ENCODE results near the gene VPS4B. TPM values are rescaled to one million over a fixed set of nuclear protein-coding genes. Genes with fewer than 3 reads are reported as not detected.

VPS4B gene
- total and polyA plus RNA-seq, 2 experiments from 2014 or later = 30.2 to 49.4 TPM

GRCh38 chr18:63460414-63460813 lies 38.1 kb upstream of the VPS4B start:
- H3K9me2 ChIP-seq (ENCODE audit: insufficient read depth) = no peaks in the 10 kb centered on the region
- H3K4me2 ChIP-seq = no peak overlapping the region
- Mint-ChIP-seq H3K4me1 (no peaks in the 10 kb centered on the region), H3K27me3 (ENCODE audit: insufficient read depth, low read depth, poor library complexity) (no peaks in the 10 kb centered on the region), H3K9me3 (no peaks in the 10 kb centered on the region), H3K4me3 (no peak overlapping the region), H3K36me3 (ENCODE audit: low read depth) (no peaks in the 10 kb centered on the region), H3K27ac (no peak overlapping the region)
- H3K27me3 ChIP-seq (ENCODE audit: insufficient read depth) = no peaks in the 10 kb centered on the region
- DNase-seq (ENCODE audit: low spot score) (no peak), ATAC-seq (no peak)
- H3K36me3 ChIP-seq (ENCODE audit: insufficient read depth) = no peaks in the 10 kb centered on the region
- no peaks in the 10 kb centered on the region for H3K79me2 ChIP-seq (replicated peaks; ENCODE audit: insufficient read depth)
- H3F3A ChIP-seq (replicated peaks; ENCODE audit: low read depth) = no peaks in the 10 kb centered on the region
- H3K27ac ChIP-seq (ENCODE audit: low read depth) = no peak overlapping the region
- H4K20me1 ChIP-seq (replicated peaks; ENCODE audit: insufficient read depth) = no peaks in the 10 kb centered on the region
- no peak overlapping the region for H2AFZ ChIP-seq
- H3K4me1 ChIP-seq (ENCODE audit: insufficient read depth) = no peaks in the 10 kb centered on the region
- no peak for TF ChIP-seq POLR2AphosphoS5 (IDR thresholded peaks at IDR 0.05; ENCODE audit: low read depth)
- TF ChIP-seq, protein P1, sequence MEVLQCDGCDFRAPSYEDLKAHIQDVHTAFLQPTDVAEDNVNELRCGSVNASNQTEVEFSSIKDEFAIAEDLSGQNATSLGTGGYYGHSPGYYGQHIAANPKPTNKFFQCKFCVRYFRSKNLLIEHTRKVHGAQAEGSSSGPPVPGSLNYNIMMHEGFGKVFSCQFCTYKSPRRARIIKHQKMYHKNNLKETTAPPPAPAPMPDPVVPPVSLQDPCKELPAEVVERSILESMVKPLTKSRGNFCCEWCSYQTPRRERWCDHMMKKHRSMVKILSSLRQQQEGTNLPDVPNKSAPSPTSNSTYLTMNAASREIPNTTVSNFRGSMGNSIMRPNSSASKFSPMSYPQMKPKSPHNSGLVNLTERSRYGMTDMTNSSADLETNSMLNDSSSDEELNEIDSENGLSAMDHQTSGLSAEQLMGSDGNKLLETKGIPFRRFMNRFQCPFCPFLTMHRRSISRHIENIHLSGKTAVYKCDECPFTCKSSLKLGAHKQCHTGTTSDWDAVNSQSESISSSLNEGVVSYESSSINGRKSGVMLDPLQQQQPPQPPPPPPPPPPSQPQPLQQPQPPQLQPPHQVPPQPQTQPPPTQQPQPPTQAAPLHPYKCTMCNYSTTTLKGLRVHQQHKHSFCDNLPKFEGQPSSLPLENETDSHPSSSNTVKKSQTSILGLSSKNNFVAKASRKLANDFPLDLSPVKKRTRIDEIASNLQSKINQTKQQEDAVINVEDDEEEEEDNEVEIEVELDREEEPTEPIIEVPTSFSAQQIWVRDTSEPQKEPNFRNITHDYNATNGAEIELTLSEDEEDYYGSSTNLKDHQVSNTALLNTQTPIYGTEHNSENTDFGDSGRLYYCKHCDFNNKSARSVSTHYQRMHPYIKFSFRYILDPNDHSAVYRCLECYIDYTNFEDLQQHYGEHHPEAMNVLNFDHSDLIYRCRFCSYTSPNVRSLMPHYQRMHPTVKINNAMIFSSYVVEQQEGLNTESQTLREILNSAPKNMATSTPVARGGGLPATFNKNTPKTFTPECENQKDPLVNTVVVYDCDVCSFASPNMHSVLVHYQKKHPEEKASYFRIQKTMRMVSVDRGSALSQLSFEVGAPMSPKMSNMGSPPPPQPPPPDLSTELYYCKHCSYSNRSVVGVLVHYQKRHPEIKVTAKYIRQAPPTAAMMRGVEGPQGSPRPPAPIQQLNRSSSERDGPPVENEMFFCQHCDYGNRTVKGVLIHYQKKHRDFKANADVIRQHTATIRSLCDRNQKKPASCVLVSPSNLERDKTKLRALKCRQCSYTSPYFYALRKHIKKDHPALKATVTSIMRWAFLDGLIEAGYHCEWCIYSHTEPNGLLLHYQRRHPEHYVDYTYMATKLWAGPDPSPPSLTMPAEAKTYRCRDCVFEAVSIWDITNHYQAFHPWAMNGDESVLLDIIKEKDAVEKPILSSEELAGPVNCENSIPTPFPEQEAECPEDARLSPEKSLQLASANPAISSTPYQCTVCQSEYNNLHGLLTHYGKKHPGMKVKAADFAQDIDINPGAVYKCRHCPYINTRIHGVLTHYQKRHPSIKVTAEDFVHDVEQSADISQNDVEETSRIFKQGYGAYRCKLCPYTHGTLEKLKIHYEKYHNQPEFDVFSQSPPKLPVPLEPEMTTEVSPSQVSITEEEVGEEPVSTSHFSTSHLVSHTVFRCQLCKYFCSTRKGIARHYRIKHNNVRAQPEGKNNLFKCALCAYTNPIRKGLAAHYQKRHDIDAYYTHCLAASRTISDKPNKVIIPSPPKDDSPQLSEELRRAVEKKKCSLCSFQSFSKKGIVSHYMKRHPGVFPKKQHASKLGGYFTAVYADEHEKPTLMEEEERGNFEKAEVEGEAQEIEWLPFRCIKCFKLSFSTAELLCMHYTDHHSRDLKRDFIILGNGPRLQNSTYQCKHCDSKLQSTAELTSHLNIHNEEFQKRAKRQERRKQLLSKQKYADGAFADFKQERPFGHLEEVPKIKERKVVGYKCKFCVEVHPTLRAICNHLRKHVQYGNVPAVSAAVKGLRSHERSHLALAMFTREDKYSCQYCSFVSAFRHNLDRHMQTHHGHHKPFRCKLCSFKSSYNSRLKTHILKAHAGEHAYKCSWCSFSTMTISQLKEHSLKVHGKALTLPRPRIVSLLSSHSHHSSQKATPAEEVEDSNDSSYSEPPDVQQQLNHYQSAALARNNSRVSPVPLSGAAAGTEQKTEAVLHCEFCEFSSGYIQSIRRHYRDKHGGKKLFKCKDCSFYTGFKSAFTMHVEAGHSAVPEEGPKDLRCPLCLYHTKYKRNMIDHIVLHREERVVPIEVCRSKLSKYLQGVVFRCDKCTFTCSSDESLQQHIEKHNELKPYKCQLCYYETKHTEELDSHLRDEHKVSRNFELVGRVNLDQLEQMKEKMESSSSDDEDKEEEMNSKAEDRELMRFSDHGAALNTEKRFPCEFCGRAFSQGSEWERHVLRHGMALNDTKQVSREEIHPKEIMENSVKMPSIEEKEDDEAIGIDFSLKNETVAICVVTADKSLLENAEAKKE (CRISPR knock-in tag; IDR thresholded peaks at IDR 0.05) = no peak
- TF ChIP-seq EZH2phosphoT487 (IDR thresholded peaks at IDR 0.05; ENCODE audit: unreplicated experiment) = no peak
- TF ChIP-seq CREB1 (CRISPR knock-in tag; IDR thresholded peaks at IDR 0.05; ENCODE audit: low read depth) = no peak
- no peak for TF ChIP-seq REST (IDR thresholded peaks at IDR 0.05; ENCODE audit: unreplicated experiment)
- TF ChIP-seq NANOG (IDR thresholded peaks at IDR 0.05; ENCODE audit: borderline replicate concordance) = no peak
- TF ChIP-seq, protein P2, sequence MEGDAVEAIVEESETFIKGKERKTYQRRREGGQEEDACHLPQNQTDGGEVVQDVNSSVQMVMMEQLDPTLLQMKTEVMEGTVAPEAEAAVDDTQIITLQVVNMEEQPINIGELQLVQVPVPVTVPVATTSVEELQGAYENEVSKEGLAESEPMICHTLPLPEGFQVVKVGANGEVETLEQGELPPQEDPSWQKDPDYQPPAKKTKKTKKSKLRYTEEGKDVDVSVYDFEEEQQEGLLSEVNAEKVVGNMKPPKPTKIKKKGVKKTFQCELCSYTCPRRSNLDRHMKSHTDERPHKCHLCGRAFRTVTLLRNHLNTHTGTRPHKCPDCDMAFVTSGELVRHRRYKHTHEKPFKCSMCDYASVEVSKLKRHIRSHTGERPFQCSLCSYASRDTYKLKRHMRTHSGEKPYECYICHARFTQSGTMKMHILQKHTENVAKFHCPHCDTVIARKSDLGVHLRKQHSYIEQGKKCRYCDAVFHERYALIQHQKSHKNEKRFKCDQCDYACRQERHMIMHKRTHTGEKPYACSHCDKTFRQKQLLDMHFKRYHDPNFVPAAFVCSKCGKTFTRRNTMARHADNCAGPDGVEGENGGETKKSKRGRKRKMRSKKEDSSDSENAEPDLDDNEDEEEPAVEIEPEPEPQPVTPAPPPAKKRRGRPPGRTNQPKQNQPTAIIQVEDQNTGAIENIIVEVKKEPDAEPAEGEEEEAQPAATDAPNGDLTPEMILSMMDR (conservative IDR thresholded peaks at IDR 0.05; ENCODE audit: low read depth in 2 of 2) = no peak
- TF ChIP-seq ZNF114 (CRISPR knock-in tag; IDR thresholded peaks at IDR 0.05) = no peak
- no peak overlapping the region for H3K4me3 ChIP-seq

All from GM23338 (cell line).